RWPE1 (cell line): ENCODE measurements around the gene ARL15.
A peak's percentile ranks its signal among the peaks of the same experiment; 100 is the strongest.

ENCODE experiments used
- CTCF ChIA-PET: fragments of 350-600 bp; sonication (Branson Sonifier 250); formaldehyde crosslinking; extraction: SDS; loops from one replicate; lab custom pipeline; 2021; lab: Yijun Ruan, JAX
- POLR2A ChIA-PET: fragments of 400-600 bp; formaldehyde crosslinking; extraction: SDS; loops from one replicate; lab custom pipeline; 2020; ENCODE audit warnings: antibody characterized with exemption; ENCODE audit not compliant: low non-redundant PET; lab: Yijun Ruan, JAX
- DNase-seq: peaks from one replicate; pipeline ENCODE4 v3.0.0; 2012; ENCODE audit warnings: low spot score
- H3K27ac ChIP-seq: fragments of 450-650 bp; 2 replicates; pipeline ENCODE4 v1.5.1; 2017
- TF ChIP-seq, protein P1 (sequence below): fragments of 450-650 bp; conservative IDR thresholded peaks from 2 replicates; pipeline ENCODE4 v1.5.1; 2017; ENCODE audit warnings: low read depth, mild to moderate bottlenecking

Gene ARL15

DNA sequence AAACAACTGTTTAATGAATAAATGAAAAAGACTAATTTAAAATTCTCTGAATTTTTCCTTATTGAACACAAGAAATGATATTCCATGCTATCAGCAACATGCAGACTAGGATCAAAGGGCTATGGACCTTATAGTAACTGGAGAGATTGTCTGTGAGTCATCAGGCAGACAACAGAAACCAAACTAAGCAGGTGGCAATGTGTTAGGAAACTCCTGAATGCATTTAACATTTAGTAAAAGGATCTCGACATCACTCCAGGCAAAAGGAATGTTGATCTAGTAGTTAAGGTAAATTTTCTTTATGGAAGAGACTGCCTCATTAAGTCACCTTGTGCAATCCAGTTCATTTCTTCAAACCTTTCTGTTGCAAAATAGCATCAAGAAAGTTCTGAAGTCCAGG is 58.4 kb downstream of the ARL15 start:
- POLR2A ChIA-PET = no interaction called here
- TF ChIP-seq, protein P1, sequence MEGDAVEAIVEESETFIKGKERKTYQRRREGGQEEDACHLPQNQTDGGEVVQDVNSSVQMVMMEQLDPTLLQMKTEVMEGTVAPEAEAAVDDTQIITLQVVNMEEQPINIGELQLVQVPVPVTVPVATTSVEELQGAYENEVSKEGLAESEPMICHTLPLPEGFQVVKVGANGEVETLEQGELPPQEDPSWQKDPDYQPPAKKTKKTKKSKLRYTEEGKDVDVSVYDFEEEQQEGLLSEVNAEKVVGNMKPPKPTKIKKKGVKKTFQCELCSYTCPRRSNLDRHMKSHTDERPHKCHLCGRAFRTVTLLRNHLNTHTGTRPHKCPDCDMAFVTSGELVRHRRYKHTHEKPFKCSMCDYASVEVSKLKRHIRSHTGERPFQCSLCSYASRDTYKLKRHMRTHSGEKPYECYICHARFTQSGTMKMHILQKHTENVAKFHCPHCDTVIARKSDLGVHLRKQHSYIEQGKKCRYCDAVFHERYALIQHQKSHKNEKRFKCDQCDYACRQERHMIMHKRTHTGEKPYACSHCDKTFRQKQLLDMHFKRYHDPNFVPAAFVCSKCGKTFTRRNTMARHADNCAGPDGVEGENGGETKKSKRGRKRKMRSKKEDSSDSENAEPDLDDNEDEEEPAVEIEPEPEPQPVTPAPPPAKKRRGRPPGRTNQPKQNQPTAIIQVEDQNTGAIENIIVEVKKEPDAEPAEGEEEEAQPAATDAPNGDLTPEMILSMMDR = no peak
- CTCF ChIA-PET = no interaction called here
- no peak overlapping the region for H3K27ac ChIP-seq
- DNase-seq = peak; percentile 37

DNA sequence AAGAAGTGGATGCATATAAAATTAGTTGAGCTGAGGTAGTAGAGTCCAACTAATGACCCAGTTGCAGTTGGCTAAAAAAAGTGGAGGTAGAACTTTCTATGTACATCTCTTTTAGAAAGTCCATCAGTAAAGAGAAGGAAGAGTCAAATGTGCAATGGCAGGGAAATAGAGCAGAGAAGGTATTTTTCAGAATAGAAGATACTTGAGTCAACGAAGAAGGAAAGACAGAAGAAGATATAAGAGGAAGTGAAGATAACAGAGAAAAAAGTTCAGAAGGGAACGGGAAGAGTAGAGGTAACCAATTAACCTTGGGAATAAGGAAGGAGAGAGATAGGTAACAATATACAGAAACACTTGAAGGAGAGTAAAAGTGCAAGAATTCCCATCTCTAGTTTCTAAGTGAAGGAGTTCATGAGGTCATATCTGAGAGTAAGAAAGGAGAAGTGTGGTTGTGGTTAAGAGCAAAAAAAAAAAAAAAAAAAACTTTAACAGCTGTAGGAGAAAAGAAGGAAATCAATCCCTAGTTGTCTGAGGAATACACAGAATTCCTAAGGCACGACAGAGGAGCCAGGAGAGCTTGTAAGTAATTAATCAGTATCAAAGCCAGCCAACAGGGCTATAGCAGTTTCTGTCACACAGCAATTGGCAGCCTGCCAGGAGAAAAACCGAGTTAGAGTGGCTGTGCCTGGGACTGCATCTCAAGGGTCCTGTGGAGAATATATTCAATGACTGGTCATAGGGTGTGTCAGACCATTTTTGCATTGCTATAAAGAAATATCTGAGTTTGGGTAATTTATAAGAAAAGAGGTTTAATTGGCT is 61.0 kb downstream of the ARL15 start:
- TF ChIP-seq, protein P1 = no peak
- DNase-seq = peak; percentile 13
- ChIA-PET CTCF (no interaction called here), POLR2A (no interaction called here)
- H3K27ac ChIP-seq = no peak overlapping the region

DNA sequence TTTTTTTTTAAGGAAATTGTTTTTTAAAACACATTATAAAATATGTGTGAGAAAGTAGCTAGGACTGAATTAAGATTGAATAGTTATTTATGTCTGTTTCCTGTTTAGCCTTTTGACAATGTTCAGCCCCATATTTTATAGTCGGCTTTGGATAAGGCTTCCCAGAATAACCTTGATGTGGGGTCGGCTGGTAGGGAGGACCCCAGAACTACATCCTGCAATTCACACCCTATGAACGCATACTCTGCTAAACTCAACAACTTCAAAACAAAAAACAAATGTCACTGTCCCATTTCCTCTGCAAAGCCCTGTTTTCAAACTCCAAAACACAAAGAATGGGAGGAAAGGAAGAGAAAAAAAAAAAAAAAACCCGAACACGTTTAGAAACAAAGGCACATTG is 63.1 kb downstream of the ARL15 start:
- no peak for DNase-seq
- ChIA-PET CTCF (interaction anchor here (0.6 to 1.5 kb wide), 5 partner anchors 13 to 659 kb away, joined by 3 to 8 read pairs (median 4); no protein-coding TSS in a partner anchor), POLR2A (no interaction called here)
- H3K27ac ChIP-seq = no peak overlapping the region
- TF ChIP-seq, protein P1 = no peak

DNA sequence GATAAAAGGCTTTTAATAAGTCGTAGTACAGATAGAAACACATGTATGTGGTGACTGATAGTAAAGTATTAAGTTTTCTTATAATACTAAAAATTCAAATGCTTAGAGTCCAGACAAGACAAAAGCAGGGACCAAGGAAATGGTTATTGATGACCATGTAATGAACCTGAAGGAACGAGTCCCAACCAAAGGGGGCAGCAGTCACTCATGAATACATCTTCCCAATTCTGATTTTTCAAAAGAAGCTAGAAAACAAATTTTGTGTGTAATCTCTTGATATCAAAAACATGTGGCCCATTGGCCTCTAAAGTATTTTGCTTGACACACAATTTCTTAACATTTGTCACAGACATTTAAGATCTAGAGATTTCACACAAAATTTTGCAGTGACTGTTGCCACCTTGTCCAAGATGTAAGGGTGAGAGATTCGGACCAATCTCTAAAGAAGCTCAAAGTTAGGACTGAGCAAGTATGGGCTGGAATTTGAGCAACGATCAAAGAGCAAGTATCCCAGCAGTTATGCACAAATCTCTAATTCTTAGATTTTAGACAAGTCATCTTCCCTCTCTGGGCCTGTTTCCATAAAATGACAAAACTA is 66.8 kb downstream of the ARL15 start:
- H3K27ac ChIP-seq = no peak overlapping the region
- TF ChIP-seq, protein P1 = peak; percentile 80
- peak; percentile 57 for DNase-seq
- ChIA-PET CTCF (interaction anchor here (0.5 to 2.6 kb wide), 26 partner anchors 9 to 1859 kb away, joined by 3 to 36 read pairs (median 4); no protein-coding TSS in a partner anchor), POLR2A (no interaction called here)

DNA sequence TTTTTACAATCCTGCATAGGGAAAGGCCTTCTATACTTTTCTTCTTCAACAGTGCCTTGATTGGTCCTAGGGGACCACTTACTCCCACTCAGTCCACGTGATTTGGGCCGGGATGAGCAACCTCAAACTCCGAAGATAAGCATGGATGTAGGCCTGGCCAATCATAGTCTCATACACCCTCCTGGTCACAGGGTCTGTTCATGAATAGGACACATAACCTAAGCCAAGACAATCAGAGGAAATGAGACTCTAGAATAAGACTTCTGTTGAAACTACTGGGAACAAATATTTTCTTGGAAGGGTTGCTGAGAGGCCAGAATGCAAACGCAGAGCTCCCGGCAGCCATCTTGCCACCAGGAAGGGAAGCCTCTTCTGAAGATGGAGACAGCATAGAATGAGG is 68.1 kb downstream of the ARL15 start:
- ChIA-PET CTCF (interaction anchor here (0.7 to 2.6 kb wide), 2 partner anchors 247 to 353 kb away, joined by 3 to 36 read pairs; no protein-coding TSS in a partner anchor), POLR2A (no interaction called here)
- TF ChIP-seq, protein P1 = no peak
- H3K27ac ChIP-seq = no peak overlapping the region
- DNase-seq = no peak

DNA sequence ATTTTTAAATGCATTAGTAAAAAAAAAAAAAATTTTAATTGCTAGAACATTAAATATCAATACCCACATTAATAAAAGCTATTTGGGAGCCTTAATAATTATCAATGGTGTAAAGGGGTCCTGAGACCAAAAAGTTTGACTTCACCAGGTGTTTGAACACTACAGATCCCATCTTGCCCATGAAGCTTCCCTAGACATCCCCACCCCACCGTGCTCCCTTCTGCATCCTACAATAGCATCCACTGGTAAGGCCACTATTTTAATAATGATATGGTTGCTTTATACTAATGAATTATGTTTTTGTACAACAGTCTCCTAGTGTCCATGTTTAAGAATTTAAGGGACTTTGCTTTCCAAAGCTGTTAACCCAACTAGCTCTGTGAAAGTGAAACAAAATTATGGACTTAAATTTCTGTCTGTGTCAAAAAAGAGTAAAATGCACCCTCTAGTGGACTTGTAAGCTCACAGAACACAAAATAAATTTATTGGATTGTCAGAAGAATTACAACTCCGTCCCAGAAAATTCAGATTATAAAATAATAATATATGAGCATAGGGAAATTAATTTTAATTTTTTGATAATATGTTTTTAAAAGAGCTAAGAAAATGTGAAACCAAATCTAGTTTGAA is 76.0 kb downstream of the ARL15 start:
- peak; percentile 45 for DNase-seq
- ChIA-PET POLR2A (interaction anchor here (1.2 kb wide), 1 partner anchor 753 kb away, joined by 5 read pairs; no protein-coding TSS in a partner anchor), CTCF (interaction anchor here (0.5 to 2.4 kb wide), 18 partner anchors 9 to 1111 kb away, joined by 3 to 22 read pairs (median 3); no protein-coding TSS in a partner anchor)
- TF ChIP-seq, protein P1 = peak; percentile 78
- H3K27ac ChIP-seq = no peak overlapping the region
